Measurements from ENCODE around the gene CEP78.
A peak's percentile ranks its signal among the peaks of the same experiment; 100 is the strongest.
"Not testable (repeated sequence)": the region's sequence is repeated elsewhere in the genome, so short reads cannot be mapped to it uniquely, and the experiment has no call there.

CEP78 gene

GRCh38 chr9:78236551-78236910 lies 656 bp downstream of the CEP78 start:
- no peak for DNase-seq (ENCODE audit: low spot score)

- no peak for DNase-seq (ENCODE audit: low spot score)
Observed at GRCh38 chr9:78238046-78239038, 2.5 kb downstream of the CEP78 start.

DNA sequence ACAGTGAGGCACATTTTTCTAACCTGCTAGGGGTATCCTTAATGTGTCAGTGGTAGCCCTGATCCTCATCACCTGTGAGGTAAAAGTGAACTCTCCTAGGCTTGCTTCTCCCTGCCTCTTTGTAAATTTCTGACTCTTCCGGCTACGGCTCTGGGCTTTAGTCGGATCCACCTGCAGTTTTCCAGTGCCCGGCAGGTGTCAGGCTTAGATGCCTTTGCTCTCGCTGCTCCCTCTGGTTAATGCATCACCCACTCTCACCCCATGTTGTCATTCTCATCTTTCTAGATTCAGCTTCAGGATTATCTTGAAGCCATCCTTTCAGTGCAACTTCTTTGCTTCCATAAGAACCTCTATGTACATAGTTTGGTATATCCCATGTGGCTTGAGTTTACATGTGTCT lies 3.6 kb downstream of the CEP78 start:
- DNase-seq (ENCODE audit: low spot score): no peak

GRCh38 chr9:78242041-78242440 lies 6.2 kb downstream of the CEP78 start:
- DNase-seq (ENCODE audit: low spot score): no peak

DNA sequence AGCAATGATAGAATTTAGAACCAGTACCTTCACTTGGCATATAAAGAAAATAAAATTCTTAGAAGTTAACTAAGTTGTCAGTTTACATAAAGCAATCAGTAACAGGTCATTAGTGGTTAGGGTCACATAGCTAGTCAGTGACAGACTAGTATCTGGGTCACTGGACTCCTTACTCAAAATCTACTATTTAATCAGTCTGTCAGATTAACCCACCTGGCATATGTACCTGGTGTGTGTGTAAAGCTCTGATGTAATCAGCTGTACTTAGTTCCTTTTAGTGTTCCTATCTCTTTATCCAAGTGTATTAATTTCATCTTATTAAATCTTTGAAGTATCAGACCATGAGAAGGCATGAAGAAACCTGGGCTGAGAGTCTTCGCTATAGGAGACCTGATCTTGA lies 7.3 kb downstream of the CEP78 start:
- DNase-seq (ENCODE audit: low spot score): no peak

- no peak for DNase-seq (ENCODE audit: low spot score)
Observed at GRCh38 chr9:78245401-78245800, 9.5 kb downstream of the CEP78 start.

DNA sequence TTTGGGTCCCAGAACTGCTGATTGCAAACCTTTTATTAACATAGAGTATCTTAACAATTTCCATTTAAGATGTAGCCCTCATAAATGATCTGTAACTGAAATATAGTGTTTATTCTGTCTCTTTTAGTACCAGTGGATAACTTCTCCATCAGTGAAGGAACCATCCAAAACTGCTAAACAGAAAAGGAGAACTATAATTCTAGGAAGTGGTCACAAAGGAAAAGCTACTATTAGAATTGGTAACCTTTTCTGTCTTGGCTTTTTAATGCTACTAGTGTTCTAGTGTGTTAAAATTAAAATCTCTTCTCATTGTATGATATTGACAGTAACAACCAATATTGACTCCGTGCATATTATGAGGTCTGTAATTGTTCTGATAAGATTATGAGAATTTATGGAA lies 12.8 kb downstream of the CEP78 start:
- no peak for DNase-seq (ENCODE audit: low spot score)

DNA sequence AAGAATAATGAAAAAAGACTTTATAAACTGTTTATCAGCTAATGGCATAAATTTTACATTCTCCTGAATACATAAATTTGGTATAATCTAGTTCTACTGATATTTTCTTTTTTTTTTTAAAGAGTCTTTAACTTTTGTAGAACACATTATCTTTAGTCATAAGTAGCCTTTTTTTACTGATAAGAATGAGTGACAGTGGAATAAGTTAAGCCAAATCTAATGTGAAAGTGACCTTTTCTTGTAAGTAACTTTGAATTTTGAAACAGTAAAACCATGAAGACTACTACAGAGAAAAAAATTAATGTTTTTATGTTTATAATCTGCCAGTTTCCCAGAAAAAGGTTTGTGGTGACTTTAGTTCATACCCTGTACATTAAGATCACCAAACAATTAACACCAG lies 13.7 kb downstream of the CEP78 start:
- no peak for DNase-seq (ENCODE audit: low spot score)

DNA sequence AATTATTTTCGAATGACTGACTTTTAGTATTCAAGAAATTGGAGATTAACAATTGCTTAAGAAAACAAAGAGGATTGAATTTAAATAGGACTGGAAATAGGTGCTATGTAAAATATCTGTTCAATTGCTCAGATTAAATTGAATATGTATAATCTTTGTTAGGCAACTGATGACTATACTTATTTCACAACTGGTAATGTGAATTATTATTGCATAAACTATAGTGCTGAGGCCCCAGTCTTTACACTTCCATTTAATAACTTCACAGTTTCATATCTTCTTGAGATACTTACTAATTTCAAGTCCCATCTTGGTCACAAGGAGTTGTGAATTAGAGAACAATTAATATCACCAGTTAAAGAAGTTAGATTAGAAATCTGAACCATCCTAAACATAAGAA lies 16.7 kb downstream of the CEP78 start:
- DNase-seq (ENCODE audit: low spot score): no peak

- no peak for DNase-seq (ENCODE audit: low spot score)
Observed at GRCh38 chr9:78253285-78253684, 17.4 kb downstream of the CEP78 start.

DNA sequence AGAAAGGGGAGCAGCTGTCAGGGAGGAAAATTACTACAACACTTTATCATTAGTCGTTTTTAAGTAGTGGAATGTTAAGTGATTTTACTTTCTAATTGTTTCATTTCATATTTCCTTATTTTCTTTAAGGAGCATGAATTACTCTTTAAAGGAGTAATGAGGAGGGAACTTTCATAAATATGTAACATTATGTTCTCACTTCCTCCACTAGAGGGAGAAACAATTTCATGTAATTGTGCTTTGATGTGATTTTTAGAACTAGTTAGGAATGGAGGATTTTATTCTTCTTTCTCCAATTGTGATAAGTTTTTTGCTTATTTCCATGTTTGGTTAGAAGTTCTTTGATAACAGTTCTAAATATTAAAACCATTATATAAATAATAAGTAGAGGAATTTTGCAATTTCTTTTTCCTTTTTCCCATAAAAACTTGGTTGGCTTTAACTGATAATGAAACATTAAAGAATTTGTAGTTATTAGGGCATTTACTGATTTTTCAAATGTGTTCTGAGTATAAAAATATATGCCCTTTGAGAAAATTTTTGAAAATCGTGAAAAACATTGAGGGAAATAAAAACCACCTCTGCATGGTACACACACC lies 25.6 kb downstream of the CEP78 start:
- peak; percentile 49 for DNase-seq (ENCODE audit: low spot score)

GRCh38 chr9:78262655-78263054 lies 26.8 kb downstream of the CEP78 start:
- no peak for DNase-seq (ENCODE audit: low spot score)

DNA sequence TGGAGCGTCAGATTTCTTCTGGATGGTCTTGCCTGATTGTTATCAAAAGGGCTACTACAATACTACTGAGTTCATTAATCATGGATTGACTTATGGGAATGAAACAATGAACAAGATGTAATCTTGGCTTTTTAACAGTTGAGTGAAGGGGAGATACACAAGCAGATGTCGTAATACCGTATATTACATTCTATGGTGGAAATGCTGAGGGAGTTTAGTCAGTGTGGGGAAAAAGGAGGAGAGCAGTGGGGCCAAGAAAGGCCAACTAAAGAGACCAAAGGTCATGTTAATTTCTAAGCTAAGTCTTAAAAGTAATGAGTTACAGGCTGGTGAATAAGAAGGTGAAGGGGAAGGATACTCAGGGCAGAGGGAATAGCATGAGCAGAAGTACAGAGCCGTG lies 32.0 kb downstream of the CEP78 start:
- DNase-seq (ENCODE audit: low spot score): no peak

DNA sequence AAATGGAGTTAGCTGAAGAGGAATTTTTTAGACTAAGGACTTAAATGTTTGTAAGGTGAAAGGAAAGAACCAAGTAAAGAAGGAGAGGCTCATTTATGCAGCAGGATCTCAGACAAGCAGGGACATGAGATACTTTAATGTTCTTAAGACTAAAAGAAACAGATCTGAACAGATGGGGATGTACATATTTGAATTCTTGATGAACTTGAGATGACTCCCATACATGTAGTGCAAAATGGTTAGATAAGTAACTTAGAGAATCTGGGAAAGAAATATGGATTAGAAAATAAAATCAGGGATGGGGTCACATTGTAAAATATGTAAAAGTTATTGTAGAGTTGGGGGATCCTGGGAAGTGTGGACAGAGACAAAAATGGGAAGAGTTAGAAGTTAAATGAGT lies 33.9 kb downstream of the CEP78 start:
- DNase-seq (ENCODE audit: low spot score): no peak

DNA sequence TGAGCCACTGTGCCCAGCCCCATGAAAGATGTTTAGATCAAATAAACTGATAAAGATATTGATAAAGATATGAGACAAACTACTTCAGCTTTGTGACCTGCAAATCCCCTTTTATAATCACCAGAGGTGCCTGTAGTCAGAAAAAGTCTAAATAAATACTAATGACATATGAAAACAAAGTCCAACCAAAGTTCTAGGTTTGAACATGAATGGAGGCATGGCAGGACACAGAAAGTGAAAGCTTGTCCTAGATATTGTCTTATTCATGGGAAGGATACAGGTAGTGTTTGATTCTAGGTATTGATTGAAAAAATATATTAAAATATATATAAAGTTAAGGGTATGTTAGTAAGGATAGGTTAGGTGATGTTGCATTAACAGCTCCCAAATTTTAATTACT lies 36.4 kb downstream of the CEP78 start:
- no peak for DNase-seq (ENCODE audit: low spot score)

DNA sequence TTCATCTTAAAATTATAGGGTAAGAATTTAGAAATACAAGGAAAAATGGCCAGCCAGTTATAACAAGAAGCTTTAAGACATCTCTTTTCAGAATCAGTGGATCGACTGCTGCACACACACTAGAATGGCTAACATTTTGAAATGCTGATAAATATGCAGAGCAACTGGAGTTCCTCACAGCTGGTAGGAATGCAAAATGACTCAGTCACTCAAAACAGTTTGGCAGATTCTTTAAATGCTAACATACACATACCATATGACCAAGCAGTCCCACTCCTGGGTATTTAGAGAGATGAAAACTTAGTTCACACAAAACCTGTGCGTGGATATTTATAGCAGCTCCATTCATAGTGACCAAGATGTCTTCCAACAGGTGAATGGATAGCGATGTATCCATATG lies 37.9 kb downstream of the CEP78 start:
- DNase-seq (ENCODE audit: low spot score): no peak

DNA sequence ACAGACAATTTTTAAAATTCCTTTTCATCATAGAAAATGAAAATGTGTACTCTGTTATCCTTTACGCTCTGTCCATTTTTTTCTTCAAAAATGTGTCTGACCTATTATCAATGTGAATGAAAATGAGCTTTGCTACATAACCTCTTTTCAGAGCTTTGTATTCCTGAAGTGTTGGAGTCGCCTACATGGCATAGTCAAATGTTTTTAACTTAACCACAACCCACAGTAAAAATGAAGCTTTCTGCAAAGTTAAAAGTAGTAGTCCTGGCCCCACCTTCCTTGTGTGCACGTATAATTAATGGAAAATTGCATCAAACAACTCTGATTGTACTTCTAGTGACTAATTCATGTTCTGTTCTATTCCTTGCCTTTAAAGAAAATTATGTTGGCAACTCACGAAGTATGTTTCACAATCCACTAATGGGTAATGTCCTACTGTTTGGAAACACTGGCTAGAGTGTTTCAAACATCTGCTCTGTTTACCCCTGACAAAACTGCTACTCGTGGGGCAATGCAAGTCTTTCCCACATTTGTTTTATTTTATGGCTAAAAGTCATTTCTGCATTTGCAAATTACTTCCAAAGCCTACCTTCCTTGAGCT lies 42.4 kb downstream of the CEP78 start:
- DNase-seq (ENCODE audit: low spot score): no peak

GRCh38 chr9:78278801-78279200 lies 42.9 kb downstream of the CEP78 start:
- no peak for DNase-seq (ENCODE audit: low spot score)

GRCh38 chr9:78280982-78281668 lies 45.2 kb downstream of the CEP78 start:
- no peak for DNase-seq (ENCODE audit: low spot score)

GRCh38 chr9:78284181-78284580 lies 48.3 kb downstream of the CEP78 start:
- not testable (repeated sequence) for DNase-seq (ENCODE audit: low spot score)

GRCh38 chr9:78286125-78286524 lies 50.2 kb downstream of the CEP78 start:
- DNase-seq (ENCODE audit: low spot score): no peak

DNA sequence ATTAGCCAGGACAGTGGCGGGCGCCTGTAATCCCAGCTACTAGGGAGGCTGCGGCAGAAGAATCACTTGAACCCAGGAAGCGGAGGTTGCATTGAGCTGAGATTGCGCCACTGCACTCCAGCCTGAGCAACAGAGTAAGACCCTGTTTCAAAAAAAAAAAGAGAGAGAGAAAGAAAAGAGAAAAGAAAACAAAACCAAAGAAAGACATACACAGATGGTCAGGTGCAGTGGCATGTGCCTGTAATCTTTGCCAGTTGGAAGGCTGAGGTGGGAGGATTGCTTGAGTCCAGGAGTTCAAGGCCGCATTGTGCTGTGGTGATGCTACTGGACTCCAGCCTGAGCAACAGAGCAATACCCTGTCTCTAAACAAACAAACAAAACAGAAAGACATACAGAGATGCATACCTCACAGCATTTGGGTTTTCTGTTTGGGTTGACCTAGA lies 51.1 kb downstream of the CEP78 start:
- no peak for DNase-seq (ENCODE audit: low spot score)
